ENCODE data around the gene LRRC23. TPM values are rescaled to one million over a fixed set of nuclear protein-coding genes. Genes with fewer than 3 reads are reported as not detected.

The LRRC23 gene
- total and polyA plus RNA-seq, 2 of the 13 experiments (the other 11 are each of a cell fraction or from before 2014, with no cell fraction given) = 6.0 to 7.8 TPM

GRCh38 chr12:6890789-6891645, 13.6 kb upstream of the LRRC23 start (continued):
- TF ChIP-seq ZSCAN9 (CRISPR knock-in tag; IDR thresholded peaks at IDR 0.05; ENCODE audit: borderline replicate concordance) = peak; percentile 42; the same call in 1 of the 2 replicates
- TF ChIP-seq ZNF646 (CRISPR knock-in tag; IDR thresholded peaks at IDR 0.05) = no peak
- TF ChIP-seq KDM5B (CRISPR knock-in tag; IDR thresholded peaks at IDR 0.05; ENCODE audit: borderline replicate concordance) = peak; percentile 87; the same call in 1 of the 2 replicates
- TF ChIP-seq FUBP1 (CRISPR knock-in tag; IDR thresholded peaks at IDR 0.05; ENCODE audit: borderline replicate concordance) = no peak
- TF ChIP-seq THRA (CRISPR knock-in tag; IDR thresholded peaks at IDR 0.05; ENCODE audit: borderline replicate concordance) = peak; percentile 43; the same call in 1 of the 2 replicates
- peak; percentile 99 for TF ChIP-seq BHLHE40 (IDR thresholded peaks at IDR 0.05; ENCODE audit: low read length)
- TF ChIP-seq SRSF1 (optimal IDR thresholded peaks at IDR 0.05; ENCODE audit: low read depth, low read length) = peak; percentile 43
- TF ChIP-seq ZNF225 (CRISPR knock-in tag; IDR thresholded peaks at IDR 0.05) = no peak
- TF ChIP-seq ZNF598 (CRISPR knock-in tag; IDR thresholded peaks at IDR 0.05; ENCODE audit: borderline replicate concordance) = peak; percentile 94
- TF ChIP-seq SSRP1 (CRISPR knock-in tag; IDR thresholded peaks at IDR 0.05) = no peak
- TF ChIP-seq ARNTL (CRISPR knock-in tag; IDR thresholded peaks at IDR 0.05) = peak; percentile 97
- TF ChIP-seq RXRA (CRISPR knock-in tag; IDR thresholded peaks at IDR 0.05) = peak; percentile 73
- TF ChIP-seq ZNF18 (CRISPR knock-in tag; IDR thresholded peaks at IDR 0.05; ENCODE audit: insufficient replicate concordance) = no peak
- TF ChIP-seq KLF13 (CRISPR knock-in tag; IDR thresholded peaks at IDR 0.05) = no peak
- peak; percentile 91; the same call in 1 of the 2 replicates for TF ChIP-seq IKZF5 (CRISPR knock-in tag; IDR thresholded peaks at IDR 0.05)
- TF ChIP-seq JDP2 (CRISPR knock-in tag; IDR thresholded peaks at IDR 0.05; ENCODE audit: borderline replicate concordance) = no peak
